HG03432 (cell line): Measurements from ENCODE around the gene SLC38A8.
A peak's percentile ranks its signal among the peaks of the same experiment; 100 is the strongest.

Experiments used
- ATAC-seq: cut with Tn5 transposase; IDR thresholded peaks from one replicate; pipeline ENCODE4 v1.9.1; 2021; ENCODE audit warnings: mild to moderate bottlenecking, moderate library complexity; ENCODE audit not compliant: unreplicated experiment

The SLC38A8 gene

GRCh38 chr16:84033251-84034195 lies 9.1 kb downstream of the SLC38A8 start:
- ATAC-seq = no peak

GRCh38 chr16:84032458-84033178 lies 10.0 kb downstream of the SLC38A8 start:
- ATAC-seq = no peak

GRCh38 chr16:84031556-84031955 lies 11.0 kb downstream of the SLC38A8 start:
- no peak for ATAC-seq

- ATAC-seq = no peak
Observed at GRCh38 chr16:84029297-84030047, 13.1 kb downstream of the SLC38A8 start.

GRCh38 chr16:84027625-84028024 lies 15.0 kb downstream of the SLC38A8 start:
- ATAC-seq = no peak

- no peak for ATAC-seq
Observed at GRCh38 chr16:84026606-84027005, 16.0 kb downstream of the SLC38A8 start.

GRCh38 chr16:84024854-84025253 lies 17.7 kb downstream of the SLC38A8 start:
- no peak for ATAC-seq

- ATAC-seq = no peak
Observed at GRCh38 chr16:84022644-84023043, 20.0 kb downstream of the SLC38A8 start.

GRCh38 chr16:84021488-84021887 lies 21.1 kb downstream of the SLC38A8 start:
- ATAC-seq = no peak

GRCh38 chr16:84020353-84020752 lies 22.2 kb downstream of the SLC38A8 start:
- no peak for ATAC-seq

GRCh38 chr16:84018710-84019109 lies 23.9 kb downstream of the SLC38A8 start:
- no peak for ATAC-seq

GRCh38 chr16:84016477-84016876 lies 26.1 kb downstream of the SLC38A8 start:
- ATAC-seq = no peak

GRCh38 chr16:84015399-84015798 lies 27.2 kb downstream of the SLC38A8 start:
- no peak for ATAC-seq

GRCh38 chr16:84014570-84015327 lies 27.8 kb downstream of the SLC38A8 start:
- no peak for ATAC-seq

GRCh38 chr16:84013787-84014569 lies 28.6 kb downstream of the SLC38A8 start:
- peak; percentile 83 for ATAC-seq

- no peak for ATAC-seq
Observed at GRCh38 chr16:84009282-84009681, 33.3 kb downstream of the SLC38A8 start.

- ATAC-seq = no peak
Observed at GRCh38 chr16:84007965-84008364, 34.6 kb downstream of the SLC38A8 start.

GRCh38 chr16:84007520-84007919 lies 35.1 kb downstream of the SLC38A8 start:
- ATAC-seq = no peak

- no peak for ATAC-seq
Observed at GRCh38 chr16:84005391-84005790, 37.2 kb downstream of the SLC38A8 start.

- ATAC-seq = no peak
Observed at GRCh38 chr16:84004442-84004841, 38.2 kb downstream of the SLC38A8 start.
